NOMO-1 treated with dmso at 0.1 percent for 144 hours (cell line): ENCODE data around the gene ZRANB2.

Source experiments
- DNase-seq: peaks from one replicate; lab custom pipeline; 2025; ENCODE audit not compliant: unreplicated experiment; lab: John Stamatoyannopoulos, UW

The ZRANB2 gene, protein sequence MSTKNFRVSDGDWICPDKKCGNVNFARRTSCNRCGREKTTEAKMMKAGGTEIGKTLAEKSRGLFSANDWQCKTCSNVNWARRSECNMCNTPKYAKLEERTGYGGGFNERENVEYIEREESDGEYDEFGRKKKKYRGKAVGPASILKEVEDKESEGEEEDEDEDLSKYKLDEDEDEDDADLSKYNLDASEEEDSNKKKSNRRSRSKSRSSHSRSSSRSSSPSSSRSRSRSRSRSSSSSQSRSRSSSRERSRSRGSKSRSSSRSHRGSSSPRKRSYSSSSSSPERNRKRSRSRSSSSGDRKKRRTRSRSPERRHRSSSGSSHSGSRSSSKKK

DNA sequence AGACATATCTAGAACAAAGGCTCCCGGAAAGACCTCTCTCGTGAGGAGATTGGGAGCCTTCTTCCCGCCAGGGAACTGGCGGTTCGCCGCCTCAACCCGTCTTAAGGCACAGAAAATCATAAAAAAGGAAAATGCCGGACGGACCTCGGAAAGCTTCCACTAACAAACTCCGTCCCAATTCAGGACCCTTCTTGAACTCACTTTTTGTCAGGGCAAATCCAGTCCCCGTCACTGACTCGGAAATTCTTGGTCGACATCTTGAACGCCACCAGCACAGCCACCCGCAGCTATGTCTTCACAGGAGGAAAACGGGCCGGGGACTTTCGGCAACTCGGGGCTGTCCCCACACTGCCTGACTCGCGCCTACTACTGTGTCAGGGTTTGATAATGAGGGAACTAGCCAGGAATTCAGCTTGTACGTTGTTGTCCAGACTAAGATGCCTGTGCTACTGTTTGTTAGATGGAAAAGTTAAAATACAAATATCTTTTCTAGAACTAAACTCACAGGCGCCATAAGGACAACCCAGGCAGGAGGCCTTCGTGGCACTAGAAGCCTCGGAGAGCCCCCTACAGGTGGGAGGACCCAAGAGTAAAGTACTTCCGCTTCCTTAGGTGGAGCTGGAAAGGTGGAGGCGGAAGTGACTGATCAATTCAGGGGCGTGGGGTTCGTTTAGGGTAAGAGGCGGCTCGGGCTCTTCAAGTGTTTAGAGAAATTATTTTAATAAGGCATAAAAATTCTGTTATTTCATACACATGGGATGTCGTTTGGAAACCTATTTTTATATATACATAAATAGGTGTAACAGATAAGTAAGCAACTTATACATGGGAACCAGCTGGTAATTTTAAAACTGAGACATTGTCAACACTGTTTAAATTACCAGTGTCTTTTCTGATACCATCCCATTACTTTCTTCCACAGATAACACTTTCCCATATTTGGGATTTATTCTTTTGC lies at the start of gene ZRANB2:
TSS of gene ZRANB2 (minus strand) at position 297 of the 958 bp plus-strand sequence. CDS start at position 257, 40 bp downstream.
- DNase-seq = peak; percentile 92

DNA sequence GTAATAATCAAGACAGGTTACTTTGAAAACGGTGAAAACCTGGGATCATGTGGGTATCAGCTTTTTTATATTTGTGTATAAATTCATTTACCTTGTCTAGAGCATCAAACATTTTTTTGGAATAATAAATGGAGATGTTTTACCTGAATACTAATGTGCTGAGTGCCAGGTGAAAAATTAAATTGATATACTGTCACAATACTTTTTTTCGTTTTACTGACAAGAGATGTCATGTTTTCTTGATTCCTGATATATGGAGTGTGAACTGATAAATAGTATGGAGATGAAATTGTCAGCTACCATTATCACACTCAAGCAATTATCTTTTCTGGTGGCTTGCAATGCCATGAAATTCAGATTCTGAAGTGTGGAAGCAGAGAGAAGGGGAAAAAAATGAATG lies 47.2 kb upstream of the ZRANB2 start:
- no peak for DNase-seq

DNA sequence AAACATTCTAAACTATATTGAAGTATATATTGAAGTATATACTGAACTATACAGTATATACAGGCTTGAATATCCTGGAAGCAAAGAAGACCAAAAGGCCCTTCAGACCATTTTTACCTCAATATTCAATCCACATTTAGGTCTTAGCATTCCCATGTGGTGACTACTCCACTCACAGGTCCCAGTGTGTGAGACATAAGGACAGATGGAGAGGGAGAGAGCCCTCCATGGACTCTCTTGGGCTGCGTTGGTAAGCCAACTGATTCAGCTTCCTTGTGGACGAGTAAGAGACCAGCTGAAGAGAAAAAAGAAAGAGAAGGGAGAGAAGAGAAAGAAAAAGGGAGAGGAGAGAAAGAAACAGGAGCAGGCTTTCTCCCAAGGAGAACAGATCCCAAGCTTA lies 37.3 kb upstream of the ZRANB2 start:
- DNase-seq = no peak

DNA sequence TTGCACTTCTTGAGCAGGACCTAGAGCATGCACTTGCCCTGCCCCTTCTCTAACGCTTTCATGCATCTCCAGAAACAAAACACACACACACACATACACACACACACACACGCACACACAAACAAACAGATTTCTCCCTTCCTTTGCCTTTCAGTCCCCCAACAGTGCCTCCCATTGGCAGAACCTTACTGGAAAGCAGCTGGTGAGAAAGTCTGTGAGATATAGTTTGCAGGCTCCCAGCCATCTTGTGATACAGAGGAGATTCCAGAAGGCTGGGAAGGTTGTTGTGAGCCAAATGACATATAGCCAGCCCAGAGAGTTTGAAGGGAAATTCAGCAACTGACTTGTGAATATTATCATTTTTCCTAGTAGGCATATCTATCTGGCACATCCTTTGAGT lies 35.9 kb upstream of the ZRANB2 start:
- DNase-seq = no peak

DNA sequence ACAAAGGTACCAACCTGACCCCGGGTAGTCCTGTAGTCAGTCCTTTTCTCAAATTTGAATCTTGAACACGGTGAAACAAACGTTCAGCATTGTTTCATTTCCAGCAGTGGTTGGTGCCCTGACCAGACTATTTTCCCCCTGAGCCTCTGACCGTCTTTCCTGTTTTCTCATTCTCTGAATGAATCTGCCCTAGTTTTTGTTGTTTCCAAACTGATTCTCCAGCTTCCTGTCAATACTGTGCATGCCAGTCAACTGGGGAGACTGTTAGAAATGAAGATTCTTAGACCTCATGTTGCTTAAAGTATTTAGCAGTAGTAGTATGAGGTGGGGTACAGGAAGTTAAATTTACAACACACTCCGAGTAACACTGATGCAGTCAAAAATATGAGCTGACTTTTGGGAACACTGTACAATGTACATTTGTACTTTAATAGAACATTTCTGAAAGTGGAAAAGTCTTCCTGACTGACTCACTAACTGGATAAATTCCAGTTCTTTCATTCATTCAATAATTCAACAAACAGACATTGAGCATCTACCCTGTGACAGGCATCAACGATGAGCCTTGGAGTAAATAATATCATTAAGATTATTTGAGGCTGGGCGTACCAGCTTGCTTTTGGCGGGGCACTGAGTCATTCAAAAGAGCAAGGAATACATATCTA lies 26.0 kb upstream of the ZRANB2 start:
- DNase-seq = no peak

DNA sequence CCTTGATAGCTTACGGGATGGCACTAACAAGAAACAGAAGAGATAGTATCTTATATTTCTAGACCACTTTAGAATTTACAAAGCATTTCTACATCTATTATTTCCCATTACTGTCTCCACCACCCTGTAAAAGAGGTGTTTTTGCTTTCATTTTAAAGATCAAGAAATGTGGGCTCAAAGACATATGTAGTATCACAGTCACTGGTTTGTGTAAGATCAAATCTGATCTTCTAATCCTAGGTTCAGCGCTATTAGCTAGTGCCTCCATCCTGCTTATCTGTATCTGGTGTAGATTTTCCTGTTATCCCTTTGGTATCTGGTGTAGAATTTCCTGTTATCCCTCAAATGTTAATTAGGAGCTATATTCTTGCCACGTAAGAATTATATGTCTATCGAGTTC lies 23.6 kb upstream of the ZRANB2 start:
- no peak for DNase-seq

DNA sequence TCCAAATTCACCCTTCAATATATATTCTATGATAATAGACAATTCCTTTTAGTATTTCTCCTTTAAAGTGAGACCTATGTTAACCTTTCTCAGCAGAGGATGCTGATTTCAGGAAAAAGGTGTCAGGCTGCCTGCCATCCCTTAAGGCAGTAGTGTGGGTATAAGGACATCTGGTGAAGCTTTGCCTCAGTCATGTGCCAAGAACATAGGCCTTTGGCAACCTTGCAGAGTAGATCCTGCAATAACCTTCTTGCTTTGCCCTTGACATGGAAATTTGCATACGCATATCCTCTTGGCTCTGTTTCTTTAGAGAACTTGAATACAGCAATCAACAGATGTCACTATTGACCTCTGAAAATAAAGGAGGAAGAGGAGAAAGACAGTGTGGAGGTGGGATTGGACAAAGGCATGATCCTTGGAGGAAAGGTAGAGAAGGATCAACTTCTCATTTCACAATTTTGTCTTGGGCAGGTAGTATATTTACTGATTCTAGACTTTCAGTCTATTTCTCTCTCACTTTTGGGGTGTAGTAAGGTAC lies 21.1 kb upstream of the ZRANB2 start:
- DNase-seq = no peak

DNA sequence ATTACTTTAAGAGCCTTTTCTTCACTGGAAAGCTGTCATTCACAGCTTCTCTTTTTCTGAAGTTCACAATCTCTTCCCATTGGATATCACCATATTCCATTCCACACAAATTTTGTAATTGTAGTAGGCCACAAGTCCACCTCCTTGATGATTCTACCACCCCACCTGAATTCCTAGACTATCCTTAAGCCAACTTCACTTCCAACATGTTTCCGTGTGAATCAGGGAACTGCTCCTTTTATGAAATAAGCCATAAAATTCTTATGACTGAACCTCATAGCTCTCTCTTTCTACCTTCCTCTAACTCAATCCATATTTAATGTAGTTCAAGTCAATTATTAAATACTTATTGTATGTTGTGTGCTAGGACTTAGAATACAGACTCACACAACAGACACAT lies 16.6 kb upstream of the ZRANB2 start:
- DNase-seq = no peak

DNA sequence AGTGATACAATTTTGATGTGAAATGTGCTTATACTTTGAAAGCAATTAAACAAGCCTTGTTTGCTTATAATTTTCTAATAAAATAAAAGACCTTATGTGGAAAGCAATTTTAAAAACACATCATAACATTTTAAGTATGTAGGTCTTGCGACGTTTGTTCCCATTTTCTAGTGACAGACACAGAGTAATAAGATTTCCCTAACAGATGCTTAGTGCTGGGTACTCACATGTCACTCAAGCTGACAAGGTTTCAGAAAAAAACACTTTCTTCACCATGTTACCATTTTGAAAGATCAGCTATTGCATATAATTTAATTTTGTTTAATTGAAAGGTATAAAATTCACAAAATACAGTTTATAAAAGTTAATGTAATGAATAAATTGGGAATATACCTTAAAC lies 14.1 kb upstream of the ZRANB2 start:
- DNase-seq = no peak

DNA sequence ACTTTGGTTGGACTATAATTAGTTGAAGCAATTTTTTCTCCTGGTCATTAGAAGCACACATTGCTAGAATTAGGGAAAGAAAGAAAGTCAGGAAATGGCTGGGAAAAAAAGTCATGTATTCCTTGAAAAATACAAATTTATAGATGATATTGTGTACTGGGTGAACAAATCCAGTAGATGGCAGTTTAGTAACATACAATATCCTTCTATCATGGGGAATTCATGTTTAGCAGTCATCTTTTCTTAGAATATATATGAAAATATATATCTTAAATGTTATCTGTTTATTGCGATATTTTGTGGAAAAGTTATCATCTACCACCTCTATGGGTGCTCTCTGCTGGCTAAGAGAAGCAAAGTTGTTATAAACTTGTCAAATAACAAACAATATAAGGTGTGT lies 13.1 kb upstream of the ZRANB2 start:
- no peak for DNase-seq

DNA sequence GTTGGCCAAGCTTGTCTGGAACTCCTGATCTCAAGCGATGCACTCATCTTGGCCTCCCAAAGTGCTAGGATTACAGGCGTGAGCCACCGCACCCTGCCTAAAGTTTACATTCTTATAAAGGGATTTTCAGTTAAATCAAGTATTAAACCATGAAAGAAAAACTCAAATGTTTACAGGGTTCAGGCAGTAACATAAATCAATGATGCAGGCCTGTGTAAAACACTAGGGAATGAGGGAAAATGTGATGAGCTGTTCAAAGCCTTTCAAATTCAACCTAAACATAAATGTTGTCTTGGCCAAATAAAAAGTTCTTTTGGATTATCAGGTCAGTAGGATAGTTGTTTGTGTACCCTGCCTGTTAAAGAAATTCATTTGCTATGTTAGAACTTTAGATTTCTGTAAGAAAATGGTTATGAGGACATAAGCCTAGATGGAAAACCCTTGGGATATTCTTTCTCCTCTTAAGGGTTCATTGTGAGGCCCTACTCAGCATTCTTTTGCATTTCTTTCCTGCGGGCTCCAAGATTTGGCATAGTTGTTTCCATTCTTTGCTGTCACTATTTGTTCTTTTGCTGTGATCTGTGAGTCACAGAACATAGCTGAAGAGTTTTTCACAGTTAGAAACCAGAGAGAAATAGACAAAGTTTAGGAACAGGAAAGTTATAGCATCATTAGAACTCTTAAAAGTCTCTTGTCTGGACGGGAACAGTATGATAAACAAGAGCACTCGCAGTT lies 8.9 kb upstream of the ZRANB2 start:
- no peak for DNase-seq

DNA sequence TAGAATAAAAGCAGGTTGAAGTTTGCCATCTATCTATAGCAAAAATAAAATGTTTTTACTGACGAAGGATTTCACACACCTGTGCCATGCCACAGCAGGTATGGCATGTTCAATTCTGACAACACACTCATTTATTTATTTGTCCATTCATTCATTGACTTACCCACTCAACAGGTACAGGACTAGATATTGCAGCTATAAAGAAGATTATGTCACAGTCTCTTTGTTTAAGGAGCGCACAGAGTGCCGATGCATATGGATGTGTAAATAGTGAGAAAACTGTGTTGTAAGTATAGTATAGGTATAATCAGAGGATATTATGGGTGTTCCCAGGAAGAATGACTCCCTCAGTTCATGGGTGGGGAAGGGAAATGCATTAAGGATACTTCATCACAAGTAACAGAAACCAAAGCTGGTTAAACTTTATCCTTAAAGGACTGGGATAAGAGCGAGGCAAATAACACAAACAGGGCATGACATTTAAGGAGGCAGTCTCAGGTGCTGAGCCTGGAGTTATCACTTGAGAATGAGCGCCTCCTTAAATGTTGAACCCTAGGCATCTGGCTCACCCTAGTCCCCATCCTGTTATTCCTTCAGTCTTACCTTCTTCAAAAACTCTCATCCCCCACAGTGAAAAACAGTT lies 7.9 kb upstream of the ZRANB2 start:
- DNase-seq = no peak

DNA sequence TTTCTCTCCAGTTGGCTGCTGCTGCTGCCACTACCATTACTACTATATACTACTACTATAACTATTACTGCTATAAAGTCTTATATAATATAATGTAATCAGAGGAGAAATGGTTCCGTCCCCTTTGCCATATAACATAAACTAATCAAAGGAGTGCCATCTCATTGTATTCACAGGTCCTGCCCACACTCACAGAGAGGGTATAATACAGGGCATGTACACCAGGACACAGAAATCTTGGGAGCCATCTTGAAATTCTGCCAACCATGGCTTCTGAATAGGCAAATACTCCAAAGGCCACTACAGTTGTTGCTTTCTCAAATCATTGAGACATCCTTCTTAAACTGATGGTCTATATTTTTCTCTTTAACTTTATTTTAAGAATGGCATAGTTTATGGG lies 6.9 kb upstream of the ZRANB2 start:
- DNase-seq = no peak

DNA sequence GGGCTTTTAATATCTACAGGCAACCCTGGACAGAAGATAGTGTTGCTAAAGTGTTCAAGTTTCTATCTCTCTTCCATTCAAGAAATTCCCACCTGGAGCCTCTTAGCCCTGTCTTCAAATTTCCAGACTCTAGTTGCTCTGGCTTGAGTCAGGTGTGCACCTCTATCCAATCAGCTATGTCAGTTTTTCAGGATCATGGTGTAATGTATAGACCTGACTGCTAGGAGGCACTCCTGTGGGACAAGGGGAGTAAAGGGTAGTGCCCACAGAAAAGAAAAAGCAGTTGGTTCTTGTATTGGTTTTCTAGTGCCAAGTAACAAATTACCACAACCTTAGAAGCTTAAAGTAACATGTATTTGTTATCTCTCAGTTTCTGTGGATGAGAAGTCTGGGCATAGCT lies 6.2 kb upstream of the ZRANB2 start:
- no peak for DNase-seq

DNA sequence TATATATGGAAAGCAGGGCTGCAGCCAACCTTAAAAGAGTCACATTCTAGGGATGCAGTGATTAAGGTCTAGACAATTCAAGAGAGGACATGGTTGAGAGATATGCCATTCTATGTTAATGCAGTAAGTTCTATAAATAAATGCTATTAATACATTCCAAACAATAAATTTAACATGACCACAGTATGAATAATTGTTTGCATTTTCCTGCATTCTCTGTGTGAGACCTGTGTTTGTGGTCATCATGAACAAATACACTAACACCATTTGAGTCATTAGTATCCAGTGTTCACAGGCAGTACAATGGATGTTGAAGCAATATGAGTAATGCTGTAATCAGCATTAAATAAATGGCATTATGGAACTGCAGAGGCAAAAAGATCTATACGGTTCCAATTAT lies 5.5 kb upstream of the ZRANB2 start:
- DNase-seq = no peak

DNA sequence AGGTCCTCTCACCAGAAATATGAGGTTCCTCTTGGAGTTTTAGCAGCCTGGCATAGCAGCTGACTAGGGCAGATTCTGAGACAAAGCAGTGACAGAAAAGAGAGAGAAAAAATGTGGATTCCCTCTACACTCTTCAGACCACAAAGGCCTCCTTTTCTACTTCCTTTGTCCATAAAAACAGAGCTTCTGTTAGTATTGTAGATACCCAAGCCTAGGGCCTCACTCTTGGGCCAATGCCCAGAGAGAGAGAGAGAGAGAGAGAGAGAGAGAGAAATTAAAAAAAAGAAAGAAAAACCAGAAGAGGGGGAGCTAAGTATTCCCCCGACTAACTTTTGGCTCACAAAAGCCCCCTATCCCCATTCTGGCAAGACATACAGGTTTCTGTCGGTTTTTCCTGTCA lies 2.4 kb upstream of the ZRANB2 start:
- DNase-seq = no peak

DNA sequence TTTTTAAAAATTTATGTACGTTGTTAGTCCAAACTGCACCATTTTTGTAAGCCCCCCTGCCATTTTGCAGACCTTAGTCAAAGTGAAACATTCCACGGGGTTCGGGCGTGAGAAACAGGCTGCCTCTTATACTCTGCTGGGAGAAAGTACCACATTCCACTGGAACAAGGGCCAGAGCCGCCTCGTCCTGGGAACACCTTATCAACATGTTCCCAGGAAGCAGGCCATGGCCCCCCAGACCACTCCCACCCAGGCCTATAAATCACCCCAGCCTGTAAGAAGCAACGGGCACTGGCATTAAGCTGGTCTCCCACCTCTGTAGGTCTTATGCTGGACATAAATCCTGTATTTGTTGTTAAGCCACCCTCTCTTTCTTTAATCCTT lies 854 bp upstream of the ZRANB2 start:
- DNase-seq = no peak

DNA sequence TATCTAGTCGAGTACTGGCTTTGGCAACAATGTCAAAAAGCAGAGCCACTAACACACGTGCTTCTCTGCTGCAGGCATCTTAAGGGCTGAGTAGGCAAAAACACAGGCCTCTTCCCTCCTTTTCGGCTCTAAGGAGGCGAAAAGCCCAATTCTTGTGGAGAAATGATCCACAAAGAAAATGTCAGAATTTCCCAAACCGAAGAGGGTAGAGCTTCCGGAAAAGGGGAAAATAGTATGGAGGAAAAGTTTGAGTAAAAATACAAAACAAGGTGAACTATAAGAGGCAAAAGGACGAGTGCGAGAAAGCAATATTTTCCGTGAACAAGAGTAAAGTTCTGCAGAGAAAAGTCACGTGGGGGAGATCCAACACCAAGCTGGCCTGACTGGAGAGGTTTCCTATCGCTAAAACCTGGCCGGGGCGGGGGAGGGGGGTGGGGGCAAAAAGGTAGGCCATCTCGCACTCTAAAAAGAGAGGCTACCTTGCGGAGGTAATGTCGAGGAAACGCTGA lies 551 bp downstream of the ZRANB2 start:
- no peak for DNase-seq

DNA sequence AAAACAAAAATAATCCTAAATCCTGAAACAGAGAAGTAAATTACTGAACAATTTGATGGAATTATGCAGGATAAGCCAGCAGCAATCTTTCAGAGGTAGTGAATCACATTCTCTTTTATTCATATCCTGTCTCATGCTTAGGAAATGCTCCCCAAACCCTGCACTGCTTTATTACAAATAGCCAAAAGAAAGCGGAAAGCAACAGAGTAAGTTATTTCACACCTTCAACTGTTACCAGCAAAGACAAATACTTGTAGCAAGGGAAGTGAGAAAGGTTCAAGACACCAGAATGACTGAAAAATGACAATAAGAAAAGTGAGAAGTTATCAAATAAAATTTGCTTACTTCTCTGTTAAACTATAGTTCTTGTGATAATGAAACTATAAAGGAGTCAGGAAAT lies 6.2 kb downstream of the ZRANB2 start:
- DNase-seq = no peak

DNA sequence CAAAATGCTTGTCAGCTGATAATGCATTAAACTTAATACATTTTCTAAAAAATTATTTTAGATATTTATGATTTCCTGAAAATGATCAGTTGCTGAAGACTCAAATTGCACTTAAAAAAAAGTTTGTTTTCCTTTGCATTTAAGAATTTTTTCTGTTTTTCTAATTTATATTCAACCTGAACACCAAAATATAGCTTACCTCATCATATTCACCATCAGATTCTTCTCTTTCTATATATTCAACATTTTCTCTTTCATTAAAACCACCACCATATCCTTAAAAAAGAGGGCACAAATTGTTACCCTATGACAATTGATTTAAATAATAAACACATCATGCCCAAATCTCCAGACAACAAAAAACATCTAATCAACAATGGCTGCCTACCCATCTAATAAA lies 8.6 kb downstream of the ZRANB2 start:
- DNase-seq = no peak
